GM19452 (cell line): Measurements from ENCODE around the gene SUSD6.

Experiments used
- ATAC-seq: cut with Tn5 transposase; IDR thresholded peaks from one replicate; pipeline ENCODE4 v1.9.1; 2021; ENCODE audit not compliant: unreplicated experiment

SUSD6 gene

GRCh38 chr14:69670093-69670492, 58.7 kb downstream of the SUSD6 start:
- ATAC-seq: no peak

GRCh38 chr14:69671365-69672030, 60.1 kb downstream of the SUSD6 start:
- ATAC-seq: no peak

- no peak for ATAC-seq
Observed at GRCh38 chr14:69672356-69672755, 61.0 kb downstream of the SUSD6 start.

- peak; percentile 54 for ATAC-seq
Observed at GRCh38 chr14:69673104-69673503, 61.7 kb downstream of the SUSD6 start.

GRCh38 chr14:69673578-69674305, 62.3 kb downstream of the SUSD6 start:
- peak; percentile 33 for ATAC-seq

- no peak for ATAC-seq
Observed at GRCh38 chr14:69674546-69675244, 63.3 kb downstream of the SUSD6 start.

- ATAC-seq: no peak
Observed at GRCh38 chr14:69675245-69675583, 63.8 kb downstream of the SUSD6 start.

- peak; percentile 78 for ATAC-seq
Observed at GRCh38 chr14:69675877-69676416, 64.6 kb downstream of the SUSD6 start.

- ATAC-seq: no peak
Observed at GRCh38 chr14:69676723-69677122, 65.3 kb downstream of the SUSD6 start.

GRCh38 chr14:69680297-69680696, 68.9 kb downstream of the SUSD6 start:
- no peak for ATAC-seq

- no peak for ATAC-seq
Observed at GRCh38 chr14:69682136-69682535, 70.7 kb downstream of the SUSD6 start.

- no peak for ATAC-seq
Observed at GRCh38 chr14:69682621-69683263, 71.3 kb downstream of the SUSD6 start.

- ATAC-seq: no peak
Observed at GRCh38 chr14:69683971-69684370, 72.6 kb downstream of the SUSD6 start.

- no peak for ATAC-seq
Observed at GRCh38 chr14:69684461-69685217, 73.2 kb downstream of the SUSD6 start.

GRCh38 chr14:69685218-69685616, 73.8 kb downstream of the SUSD6 start:
- ATAC-seq: no peak

- no peak for ATAC-seq
Observed at GRCh38 chr14:69685716-69686115, 74.3 kb downstream of the SUSD6 start.

GRCh38 chr14:69687606-69688298, 76.4 kb downstream of the SUSD6 start:
- ATAC-seq: no peak

GRCh38 chr14:69688299-69688649, 76.9 kb downstream of the SUSD6 start:
- ATAC-seq: no peak

- no peak for ATAC-seq
Observed at GRCh38 chr14:69690042-69690441, 78.6 kb downstream of the SUSD6 start.

GRCh38 chr14:69692594-69692993, 81.2 kb downstream of the SUSD6 start:
- ATAC-seq: no peak
